Measurements from ENCODE around the gene RDH5. TPM values are rescaled to one million over a fixed set of nuclear protein-coding genes. Genes with fewer than 3 reads are reported as not detected.

Gene RDH5
- total and polyA plus RNA-seq, 2 of the 4 experiments (the other 2 are of a cell fraction) = 7.3 to 18.8 TPM

GRCh38 chr12:55760663-55761062 is 40.5 kb downstream of the RDH5 start:
- Histone ChIP-seq H3K4me1 (ENCODE audit: control insufficient read depth, insufficient read depth, low read length) (peaks cover 2% of the 10 kb centered on the region; the same call in 1 of the 2 replicates), H2AFZ (replicated peaks; ENCODE audit: low read length, poor library complexity) (no peak overlapping the region), H2BK15ac (ENCODE audit: low read depth, low read length) (no peak overlapping the region), H2BK120ac (ENCODE audit: low read depth, low read length) (no peak overlapping the region), H3K23ac (ENCODE audit: low read depth, low read length) (no peak overlapping the region), H2BK5ac (ENCODE audit: low read depth, low read length, poor library complexity, severe bottlenecking) (no peak overlapping the region), H3K18ac (ENCODE audit: low read depth, low read length) (no peak overlapping the region), H2BK20ac (ENCODE audit: low read depth, low read length) (no peak overlapping the region), H3K27ac (ENCODE audit: insufficient read depth, low read length) (no peak overlapping the region), H4K91ac (ENCODE audit: insufficient read depth, low read depth, low read length) (no peak overlapping the region), H3K9me1 (ENCODE audit: insufficient read depth, low read length) (peaks cover under 1% of the 10 kb centered on the region; the same call in 1 of the 2 replicates), H3K56ac (ENCODE audit: extremely low read depth, insufficient read depth, low read length) (no peak overlapping the region), H4K5ac (ENCODE audit: low read depth, low read length) (no peak overlapping the region), H3K9ac (ENCODE audit: low read depth, low read length) (no peak overlapping the region), H3K4ac (ENCODE audit: low read depth, low read length) (no peak overlapping the region), H3K4me2 (ENCODE audit: low read depth, low read length) (no peak overlapping the region), H2AK5ac (ENCODE audit: low read depth, low read length) (no peak overlapping the region), H3K79me1 (ENCODE audit: low read depth in 1 of 2, low read length in 2 of 2) (peaks cover 12 to 46% of the 10 kb centered on the region in 2 experiments), H2AK9ac (replicated peaks; ENCODE audit: low read depth, low read length, poor library complexity) (no peak overlapping the region), H4K8ac (ENCODE audit: low read depth in 2 of 2, low read length in 2 of 2) (no peak overlapping the region), H3K4me3 (ENCODE audit: insufficient read depth, low read depth, low read length) (no peak overlapping the region), H3K14ac (replicated peaks; ENCODE audit: low read depth, low read length) (no peak overlapping the region), H3K9me3 (ENCODE audit: control insufficient read depth, insufficient read depth, low read length) (no peaks in the 10 kb centered on the region), H3K27me3 (ENCODE audit: control insufficient read depth, insufficient read depth, low read length) (no peaks in the 10 kb centered on the region), H3K36me3 (ENCODE audit: control insufficient read depth, insufficient read depth, low read length) (peaks cover 32% of the 10 kb centered on the region), H4K20me1 (ENCODE audit: insufficient read depth, low read length) (no peaks in the 10 kb centered on the region)
- ChIA-PET CTCF (interaction anchor here (1.4 kb wide), 1 partner anchor 22 kb away, joined by 4 read pairs; no protein-coding TSS in a partner anchor), POLR2A (ENCODE audit: unreplicated experiment) (no interaction called here)
- TF ChIP-seq MAZ (IDR thresholded peaks at IDR 0.05; ENCODE audit: borderline replicate concordance, low read depth, low read length) (no peak), MAFK (IDR thresholded peaks at IDR 0.05; ENCODE audit: low read depth, low read length) (no peak), SMC3 (IDR thresholded peaks at IDR 0.05; ENCODE audit: low read depth, low read length) (no peak), CEBPB (IDR thresholded peaks at IDR 0.05; ENCODE audit: low read depth, low read length) (no peak), RAD21 (IDR thresholded peaks at IDR 0.05; ENCODE audit: low read length) (no peak), ELK1 (IDR thresholded peaks at IDR 0.05; ENCODE audit: borderline replicate concordance, low read depth, low read length) (no peak), USF2 (IDR thresholded peaks at IDR 0.05; ENCODE audit: low read depth, low read length) (no peak), BHLHE40 (IDR thresholded peaks at IDR 0.05; ENCODE audit: low read depth, low read length) (no peak), POLR2A (IDR thresholded peaks at IDR 0.05; ENCODE audit: low read depth, low read length) (no peak), NFE2L2 (IDR thresholded peaks at IDR 0.05; ENCODE audit: low read depth, low read length) (no peak), RFX5 (IDR thresholded peaks at IDR 0.05; ENCODE audit: low read depth, low read length) (no peak), CHD1 (IDR thresholded peaks at IDR 0.05; ENCODE audit: low read depth, low read length) (no peak), MXI1 (IDR thresholded peaks at IDR 0.05; ENCODE audit: borderline replicate concordance, low read depth, low read length) (no peak), FOS (IDR thresholded peaks at IDR 0.05; ENCODE audit: low read depth, low read length) (no peak)
- TF ChIP-seq, protein P1, sequence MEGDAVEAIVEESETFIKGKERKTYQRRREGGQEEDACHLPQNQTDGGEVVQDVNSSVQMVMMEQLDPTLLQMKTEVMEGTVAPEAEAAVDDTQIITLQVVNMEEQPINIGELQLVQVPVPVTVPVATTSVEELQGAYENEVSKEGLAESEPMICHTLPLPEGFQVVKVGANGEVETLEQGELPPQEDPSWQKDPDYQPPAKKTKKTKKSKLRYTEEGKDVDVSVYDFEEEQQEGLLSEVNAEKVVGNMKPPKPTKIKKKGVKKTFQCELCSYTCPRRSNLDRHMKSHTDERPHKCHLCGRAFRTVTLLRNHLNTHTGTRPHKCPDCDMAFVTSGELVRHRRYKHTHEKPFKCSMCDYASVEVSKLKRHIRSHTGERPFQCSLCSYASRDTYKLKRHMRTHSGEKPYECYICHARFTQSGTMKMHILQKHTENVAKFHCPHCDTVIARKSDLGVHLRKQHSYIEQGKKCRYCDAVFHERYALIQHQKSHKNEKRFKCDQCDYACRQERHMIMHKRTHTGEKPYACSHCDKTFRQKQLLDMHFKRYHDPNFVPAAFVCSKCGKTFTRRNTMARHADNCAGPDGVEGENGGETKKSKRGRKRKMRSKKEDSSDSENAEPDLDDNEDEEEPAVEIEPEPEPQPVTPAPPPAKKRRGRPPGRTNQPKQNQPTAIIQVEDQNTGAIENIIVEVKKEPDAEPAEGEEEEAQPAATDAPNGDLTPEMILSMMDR (conservative IDR thresholded peaks at IDR 0.05; ENCODE audit: low read depth, low read length) = no peak
- intact Hi-C loops (cut with micrococcal nuclease) (no loop called here), dilution Hi-C loops (cut with HindIII; ENCODE audit: low sequenced_read_pairs, unreplicated experiment) (no loop called here), in situ Hi-C loops (cut with MboI; ENCODE audit: low sequenced_read_pairs) (no loop called here)
- ATAC-seq (ENCODE audit: low read depth) (no peak), DNase-seq (no peak)
- WGBS, 2 experiments (ENCODE audit: extremely low coverage in 2 of 2, insufficient read length in 1 of 2) = no CpG with 5 or more reads among the region's 6 CpGs
- no TSS peak for BruUV-seq (replicated peaks)
